ENCODE measurements around the gene PQBP1.

DNA sequence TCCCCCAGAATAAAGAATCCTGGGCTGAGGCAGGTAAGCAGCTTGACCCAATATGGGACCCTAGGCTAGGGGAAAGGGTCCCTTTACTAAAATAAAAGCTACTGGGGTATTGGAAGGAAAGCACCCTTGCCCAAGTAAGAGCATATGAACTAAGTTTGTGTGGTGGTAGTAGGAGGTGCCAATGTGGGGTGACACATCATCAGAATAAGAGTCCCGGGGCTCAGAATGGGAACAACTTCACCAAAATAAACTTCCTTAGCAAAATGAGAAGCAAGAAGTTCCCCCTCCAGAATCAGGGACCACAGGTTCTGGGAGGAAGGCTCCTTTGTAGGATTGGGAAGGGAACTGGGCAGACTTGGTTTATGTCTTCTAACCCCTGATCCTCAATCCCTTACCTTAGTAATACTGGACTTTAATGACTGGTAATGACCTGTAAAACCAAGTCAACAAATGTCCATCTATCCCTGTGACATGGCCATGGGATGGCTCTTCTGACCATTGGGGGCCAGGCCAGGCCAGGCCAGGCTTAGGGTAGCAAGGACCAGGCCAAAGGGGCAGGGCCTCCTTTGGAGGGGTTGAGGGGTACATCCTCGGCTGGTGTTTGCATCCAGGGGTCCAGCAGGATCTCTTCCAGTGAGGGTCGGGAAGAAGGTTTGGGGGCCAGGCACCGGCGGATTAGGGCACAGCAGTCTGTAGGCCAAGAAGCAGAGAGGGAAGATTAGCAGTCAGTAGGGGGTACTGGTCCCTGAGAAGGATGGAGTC lies 16.1 kb downstream of the PQBP1 start:
- TF ChIP-seq ZNF121 (CRISPR knock-in tag; IDR thresholded peaks at IDR 0.05) (no peak), CTCF (CRISPR knock-in tag; IDR thresholded peaks at IDR 0.05) (no peak)
